Smooth muscle cell of the brain vasculature (primary cell): ENCODE results near the gene WDR48.

Experiments used
- DNase-seq: peaks from one replicate; pipeline ENCODE4 v3.0.0-alpha.2; 2012; ENCODE audit warnings: low read depth, low spot score

Gene WDR48

GRCh38 chr3:39101022-39101689 lies 49.3 kb downstream of the WDR48 start:
- DNase-seq, result no peak

GRCh38 chr3:39102504-39103323 lies 50.9 kb downstream of the WDR48 start:
- no peak for DNase-seq

GRCh38 chr3:39103324-39103693 lies 51.5 kb downstream of the WDR48 start:
- no peak for DNase-seq

- DNase-seq, result no peak
Observed at GRCh38 chr3:39103791-39104552, 52.2 kb downstream of the WDR48 start.

- no peak for DNase-seq
Observed at GRCh38 chr3:39104961-39105686, 53.3 kb downstream of the WDR48 start.

- no peak for DNase-seq
Observed at GRCh38 chr3:39105687-39106063, 53.9 kb downstream of the WDR48 start.

GRCh38 chr3:39106281-39106811 lies 54.5 kb downstream of the WDR48 start:
- no peak for DNase-seq

- no peak for DNase-seq
Observed at GRCh38 chr3:39106851-39107387, 55.1 kb downstream of the WDR48 start.

- DNase-seq, result peak; percentile 61
Observed at GRCh38 chr3:39107388-39108199, 55.8 kb downstream of the WDR48 start, which contains the start of the genes GORASP1 and TTC21A. GORASP1 (minus strand) TSS chr3:39107627; CDS start chr3:39107541, 86 bp downstream. TTC21A (plus strand) TSS chr3:39107680; CDS start chr3:39107838, 158 bp downstream.

GRCh38 chr3:39108200-39108710 lies 56.4 kb downstream of the WDR48 start:
- no peak for DNase-seq

- no peak for DNase-seq
Observed at GRCh38 chr3:39109086-39109485, 57.3 kb downstream of the WDR48 start.

GRCh38 chr3:39110041-39110639 lies 58.3 kb downstream of the WDR48 start:
- DNase-seq, result no peak

GRCh38 chr3:39112113-39112512 lies 60.3 kb downstream of the WDR48 start:
- no peak for DNase-seq

- DNase-seq, result no peak
Observed at GRCh38 chr3:39112535-39112934, 60.7 kb downstream of the WDR48 start.

GRCh38 chr3:39113291-39113690 lies 61.5 kb downstream of the WDR48 start:
- no peak for DNase-seq

- no peak for DNase-seq
Observed at GRCh38 chr3:39114456-39114855, 62.6 kb downstream of the WDR48 start.

GRCh38 chr3:39115870-39116269 lies 64.1 kb downstream of the WDR48 start:
- no peak for DNase-seq

GRCh38 chr3:39118079-39118478 lies 66.3 kb downstream of the WDR48 start:
- DNase-seq, result no peak

GRCh38 chr3:39118931-39119660 lies 67.3 kb downstream of the WDR48 start:
- no peak for DNase-seq
